Measurements from ENCODE around the gene CALHM3. TPM values are rescaled to one million over a fixed set of nuclear protein-coding genes. Genes with fewer than 3 reads are reported as not detected.
A peak's percentile ranks its signal among the peaks of the same experiment; 100 is the strongest.

Gene CALHM3
- total RNA-seq, 3 donors from 2014 or later (not counting 1 experiment from before 2014, with no cell fraction given), result not detected

- no peaks in the 10 kb centered on the region for H3K9me3 ChIP-seq (ENCODE audit: control insufficient read depth, insufficient read depth, low read length)
- intact Hi-C loops (cut with micrococcal nuclease), result no loop called here
- no peaks in the 10 kb centered on the region for H3K27me3 ChIP-seq (ENCODE audit: control insufficient read depth, insufficient read depth, low read length)
- Mint-ChIP-seq H3K9me3 (no peaks in the 10 kb centered on the region), H3K4me1 (peaks cover 39 to 45% of the 10 kb centered on the region in 2 donors), H3K4me3 (no peak overlapping the region), H3K27ac (no peak overlapping the region), H3K36me3 (no peaks in the 10 kb centered on the region), H3K27me3 (ENCODE audit: low read depth in 2 of 2) (no peaks in the 10 kb centered on the region)
- TF ChIP-seq CTCF (IDR thresholded peaks at IDR 0.05), result no peak
- H3K4me1 ChIP-seq (ENCODE audit: control insufficient read depth, insufficient read depth, low read length), result peaks cover 48% of the 10 kb centered on the region
- 91% methylated on average over 9 of the region's 9 CpGs for WGBS (ENCODE audit: insufficient coverage)
- DNase-seq, result no peak
- H3K27ac ChIP-seq (ENCODE audit: low read length), result no peak overlapping the region
- no peak overlapping the region for H3K4me3 ChIP-seq (ENCODE audit: low read length)
- no peak for ATAC-seq
- H3K36me3 ChIP-seq (ENCODE audit: control insufficient read depth, insufficient read depth, low read length), result no peaks in the 10 kb centered on the region
Observed at GRCh38 chr10:103456074-103456660, 22.9 kb downstream of the CALHM3 start.

- intact Hi-C loops (cut with micrococcal nuclease), result no loop called here
- Mint-ChIP-seq H3K4me1 (peaks cover 48 to 52% of the 10 kb centered on the region in 2 donors), H3K36me3 (no peaks in the 10 kb centered on the region), H3K4me3 (no peak overlapping the region), H3K27ac (no peak overlapping the region), H3K9me3 (no peaks in the 10 kb centered on the region), H3K27me3 (ENCODE audit: low read depth in 2 of 2) (no peaks in the 10 kb centered on the region)
- H3K4me3 ChIP-seq (ENCODE audit: low read length), result no peak overlapping the region
- DNase-seq (no peak), ATAC-seq (no peak)
- no peak for TF ChIP-seq CTCF (IDR thresholded peaks at IDR 0.05)
- H3K9me3 ChIP-seq (ENCODE audit: control insufficient read depth, insufficient read depth, low read length), result no peaks in the 10 kb centered on the region
- peaks cover 55% of the 10 kb centered on the region for H3K4me1 ChIP-seq (ENCODE audit: control insufficient read depth, insufficient read depth, low read length)
- H3K27me3 ChIP-seq (ENCODE audit: control insufficient read depth, insufficient read depth, low read length), result no peaks in the 10 kb centered on the region
- no peaks in the 10 kb centered on the region for H3K36me3 ChIP-seq (ENCODE audit: control insufficient read depth, insufficient read depth, low read length)
- H3K27ac ChIP-seq (ENCODE audit: low read length), result no peak overlapping the region
- 96% methylated on average over 25 of the region's 25 CpGs for WGBS (ENCODE audit: insufficient coverage)
Observed at GRCh38 chr10:103455235-103455634, 23.8 kb downstream of the CALHM3 start.

GRCh38 chr10:103454026-103454425 lies 25.0 kb downstream of the CALHM3 start:
- no peaks in the 10 kb centered on the region for H3K27me3 ChIP-seq (ENCODE audit: control insufficient read depth, insufficient read depth, low read length)
- Mint-ChIP-seq H3K9me3 (no peaks in the 10 kb centered on the region), H3K4me1 (peaks cover 48 to 52% of the 10 kb centered on the region in 2 donors), H3K27me3 (ENCODE audit: low read depth in 2 of 2) (no peaks in the 10 kb centered on the region), H3K36me3 (peaks cover 8% of the 10 kb centered on the region), H3K27ac (peak overlapping the region; percentile 82 to 91), H3K4me3 (peak overlapping the region; percentile 94)
- H3K9me3 ChIP-seq (ENCODE audit: control insufficient read depth, insufficient read depth, low read length), result no peaks in the 10 kb centered on the region
- H3K27ac ChIP-seq (ENCODE audit: low read length), result no peak overlapping the region
- peaks cover 10% of the 10 kb centered on the region for H3K36me3 ChIP-seq (ENCODE audit: control insufficient read depth, insufficient read depth, low read length)
- 94% methylated on average over 3 of the region's 4 CpGs for WGBS (ENCODE audit: insufficient coverage)
- H3K4me1 ChIP-seq (ENCODE audit: control insufficient read depth, insufficient read depth, low read length), result peaks cover 55% of the 10 kb centered on the region
- ATAC-seq (no peak), DNase-seq (no peak)
- intact Hi-C loops (cut with micrococcal nuclease), result no loop called here
- H3K4me3 ChIP-seq (ENCODE audit: low read length), result no peak overlapping the region
- no peak for TF ChIP-seq CTCF (IDR thresholded peaks at IDR 0.05)

Data from natural killer cell (primary cell).